Fibroblast of upper back skin (primary cell): Measurements from ENCODE around the gene AGFG2.

Experiments used
- DNase-seq: peaks from one replicate; pipeline ENCODE4 v3.0.0-alpha.2; 2013

The AGFG2 gene

DNA sequence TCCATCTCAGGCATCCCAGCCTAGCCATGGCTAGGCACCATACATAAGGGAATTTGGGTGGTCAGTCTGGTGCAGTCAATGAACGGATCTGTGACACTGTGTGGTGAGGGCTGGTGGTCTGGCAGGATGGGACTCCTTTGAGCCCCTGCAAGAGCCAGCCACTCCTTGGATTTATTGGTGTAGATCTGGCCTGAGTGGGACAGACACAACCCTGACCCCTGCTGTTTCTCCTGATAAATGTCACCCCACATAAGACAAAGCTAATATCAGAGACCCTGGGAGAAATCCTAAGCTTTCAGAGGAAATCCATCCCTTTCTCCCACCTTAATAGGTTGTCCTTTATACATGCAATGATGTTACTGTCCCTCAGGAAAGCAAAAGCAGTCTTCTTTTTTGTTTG is 49.4 kb downstream of the AGFG2 start:
- peak; percentile 22 for DNase-seq

DNA sequence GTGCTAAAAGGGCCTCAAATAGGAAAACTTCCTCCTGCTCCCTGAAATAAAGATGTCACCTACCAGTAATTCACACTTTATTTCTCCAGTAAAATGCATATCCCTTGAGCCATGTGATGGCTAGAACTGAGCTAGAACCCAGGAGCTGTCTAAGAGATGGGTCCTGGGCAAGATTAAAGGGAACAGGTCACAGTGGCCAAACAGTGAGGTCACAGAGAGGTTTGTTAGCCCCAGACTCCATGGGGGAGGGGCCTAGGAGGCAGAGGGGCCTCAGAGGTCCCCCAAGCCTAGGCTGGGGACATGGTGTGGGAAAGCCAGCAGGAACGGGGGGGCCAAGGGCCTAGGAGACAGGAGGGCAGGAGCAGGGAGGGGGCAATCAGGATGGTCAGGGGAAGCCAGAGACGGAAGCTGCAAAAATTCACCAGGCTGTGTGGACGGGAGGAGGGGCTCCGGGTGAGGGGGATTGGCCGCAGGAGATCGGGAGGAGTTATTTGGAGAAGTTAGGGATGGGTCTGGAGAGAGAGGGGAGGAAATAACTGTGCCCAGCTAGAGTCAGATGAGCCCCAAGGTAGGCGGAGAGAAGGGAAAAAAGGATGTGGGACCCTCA is 50.4 kb downstream of the AGFG2 start:
- no peak for DNase-seq

DNA sequence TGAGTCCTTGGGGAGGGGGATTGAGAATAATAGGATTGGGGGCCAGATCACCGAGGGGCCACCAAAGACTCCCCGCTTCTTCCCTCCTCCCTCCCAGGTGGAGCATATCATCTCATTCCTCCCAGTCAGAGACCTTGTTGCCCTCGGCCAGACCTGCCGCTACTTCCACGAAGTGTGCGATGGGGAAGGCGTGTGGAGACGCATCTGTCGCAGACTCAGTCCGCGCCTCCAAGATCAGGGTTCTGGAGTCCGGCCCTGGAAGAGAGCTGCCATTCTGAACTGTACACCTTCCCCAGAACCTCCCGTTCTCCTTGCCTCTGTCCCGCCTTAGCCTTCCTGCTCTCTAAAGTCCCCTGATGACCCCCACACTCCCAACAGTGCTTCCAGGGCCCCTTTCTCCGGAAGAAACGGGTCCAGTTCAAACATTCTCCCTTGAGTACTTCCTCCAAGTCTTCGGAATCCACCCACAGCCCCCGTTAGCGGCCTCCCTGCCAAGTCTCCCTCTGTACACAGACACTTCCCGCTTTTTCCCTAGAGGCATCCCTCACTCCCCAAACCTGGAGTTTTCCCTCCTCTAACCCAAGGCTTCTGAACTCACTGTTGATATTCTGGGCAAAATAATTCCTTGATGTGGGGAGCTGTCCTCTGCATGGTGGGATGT is 51.2 kb downstream of the AGFG2 start:
- DNase-seq, result no peak

DNA sequence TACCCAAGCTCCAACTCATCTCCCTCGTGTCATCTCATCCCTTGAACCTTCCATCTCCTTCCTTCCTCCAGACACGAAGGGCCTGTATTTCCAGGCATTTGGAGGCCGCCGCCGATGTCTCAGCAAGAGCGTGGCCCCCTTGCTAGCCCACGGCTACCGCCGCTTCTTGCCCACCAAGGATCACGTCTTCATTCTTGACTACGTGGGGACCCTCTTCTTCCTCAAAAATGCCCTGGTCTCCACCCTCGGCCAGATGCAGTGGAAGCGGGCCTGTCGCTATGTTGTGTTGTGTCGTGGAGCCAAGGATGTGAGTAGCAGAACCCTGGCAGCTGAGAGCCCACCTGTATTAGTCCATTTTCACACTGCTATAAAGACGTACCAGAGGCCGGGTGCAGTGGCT is 52.6 kb downstream of the AGFG2 start:
- no peak for DNase-seq

DNA sequence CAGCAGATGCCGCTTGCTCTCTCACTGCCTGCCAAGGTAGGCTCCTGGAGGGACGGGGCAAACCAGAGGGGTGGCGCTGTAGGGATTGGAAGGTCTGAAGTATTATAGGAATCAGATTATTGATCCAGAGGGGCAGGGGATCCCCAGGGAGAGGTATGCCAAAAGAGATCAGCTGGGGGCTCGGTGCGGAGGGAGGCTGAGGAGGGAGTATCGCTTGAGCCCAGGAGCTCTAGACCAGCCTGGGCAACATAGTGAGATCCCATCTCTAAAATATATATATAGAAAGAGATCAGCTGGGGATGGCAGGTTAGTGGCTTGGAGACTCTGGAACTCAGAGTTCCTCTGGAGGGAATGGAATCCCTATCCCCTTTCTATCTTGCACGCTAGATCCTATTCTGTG is 56.2 kb downstream of the AGFG2 start:
- no peak for DNase-seq

DNA sequence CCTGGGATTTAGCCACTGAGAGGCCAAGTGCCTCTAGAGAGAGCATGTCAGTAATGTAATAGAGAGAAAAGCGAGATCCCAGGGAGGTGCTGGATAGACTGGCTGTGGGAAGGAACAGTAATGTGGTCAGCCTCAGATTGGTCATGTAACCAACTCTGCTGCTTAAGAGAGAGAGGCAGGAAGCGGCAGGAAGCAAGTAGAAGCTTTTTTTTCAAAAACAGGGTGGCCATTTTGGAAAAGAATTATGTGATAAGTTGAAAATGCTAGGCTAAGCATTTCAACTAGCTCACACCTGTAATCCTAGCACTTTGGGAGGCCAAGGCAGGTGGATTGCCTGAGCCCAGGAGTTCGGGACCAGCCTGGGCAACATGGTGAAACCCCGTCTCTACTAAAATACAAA is 59.4 kb downstream of the AGFG2 start:
- DNase-seq, result no peak

DNA sequence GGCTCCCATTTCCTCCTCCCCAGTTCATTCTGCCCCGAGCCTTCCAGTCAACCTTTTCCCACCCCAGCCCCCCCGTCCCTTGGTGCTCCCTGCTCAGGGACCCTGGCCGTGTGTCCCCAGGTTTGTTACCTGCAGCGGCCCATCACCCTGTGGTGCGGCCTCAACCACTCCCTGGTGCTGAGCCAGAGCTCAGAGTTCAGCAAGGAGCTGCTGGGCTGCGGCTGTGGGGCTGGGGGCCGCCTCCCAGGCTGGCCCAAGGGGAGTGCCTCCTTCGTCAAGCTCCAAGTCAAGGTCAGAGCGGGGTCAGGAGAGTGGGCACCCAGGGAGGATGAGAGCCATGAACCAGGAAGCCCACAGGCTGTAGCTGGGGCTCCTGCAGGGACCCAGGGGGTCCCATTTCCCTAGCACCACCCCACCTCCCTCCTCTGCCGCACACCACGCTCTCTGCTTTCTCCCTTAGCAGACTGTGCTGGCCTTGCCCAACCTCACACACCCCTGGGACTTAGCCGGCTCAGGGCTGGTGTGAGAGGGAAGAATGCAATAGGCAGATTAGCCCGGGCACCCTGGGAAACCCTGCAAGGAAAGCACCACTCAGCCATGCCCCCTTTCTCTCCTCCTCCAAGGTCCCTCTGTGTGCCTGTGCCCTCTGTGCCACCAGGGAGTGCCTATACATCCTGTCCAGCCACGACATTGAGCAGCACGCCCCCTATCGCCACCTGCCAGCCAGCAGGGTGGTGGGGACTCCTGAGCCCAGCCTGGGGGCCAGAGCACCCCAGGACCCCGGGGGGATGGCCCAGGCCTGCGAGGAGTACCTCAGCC is 61.1 kb downstream of the AGFG2 start:
- DNase-seq, result no peak

DNA sequence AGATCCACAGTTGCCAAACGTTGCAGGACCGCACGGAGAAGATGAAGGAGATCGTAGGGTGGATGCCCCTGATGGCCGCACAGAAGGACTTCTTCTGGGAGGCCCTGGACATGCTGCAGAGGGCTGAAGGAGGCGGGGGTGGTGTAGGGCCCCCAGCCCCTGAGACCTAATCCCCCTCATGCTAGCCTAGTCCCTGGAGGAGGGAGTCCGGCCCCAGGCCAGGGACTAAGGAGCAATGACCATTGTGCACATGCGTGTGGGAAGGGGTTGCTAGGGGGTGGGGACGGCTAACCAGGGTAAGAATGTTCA is 61.7 kb downstream of the AGFG2 start:
- no peak for DNase-seq

DNA sequence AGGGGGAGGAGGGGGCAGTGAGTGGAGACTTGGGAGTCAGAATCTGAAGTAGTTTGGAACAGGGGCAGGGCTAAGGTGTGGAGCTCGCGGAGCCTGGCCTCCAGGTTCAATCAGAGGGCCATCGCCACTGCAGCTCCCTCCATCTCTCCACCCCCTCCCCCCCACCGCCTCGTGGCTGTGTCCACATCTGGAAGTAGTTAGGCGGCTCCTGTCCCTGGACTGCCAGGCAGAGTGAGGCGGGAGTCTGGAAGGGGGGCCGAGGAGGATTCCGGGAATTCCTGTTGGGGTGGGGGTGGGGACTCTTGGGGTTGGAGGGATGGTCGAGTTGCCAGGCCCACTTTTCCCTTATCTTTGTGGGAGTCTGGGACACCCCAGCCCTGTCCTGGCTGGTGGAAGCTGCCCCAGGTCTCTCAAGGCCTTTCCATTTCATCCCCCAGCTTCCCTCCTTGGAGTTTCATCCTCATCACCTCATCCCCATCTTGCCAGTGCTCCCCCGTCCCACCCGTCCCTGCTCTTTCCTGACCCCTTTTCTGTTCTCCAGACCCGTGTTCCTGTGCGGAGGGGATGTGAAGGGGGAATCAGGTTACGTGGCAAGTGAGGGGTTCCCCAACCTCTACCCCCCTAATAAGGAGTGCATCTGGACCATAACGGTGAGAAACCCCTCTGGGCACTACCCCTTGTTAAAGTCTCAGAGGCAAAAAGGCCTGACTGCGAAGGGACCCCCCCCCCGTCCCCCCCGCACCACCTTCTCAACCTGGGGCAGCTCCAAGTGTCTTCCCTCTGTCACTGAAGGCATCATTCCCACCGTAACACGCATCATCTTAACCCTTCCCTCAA is 64.1 kb downstream of the AGFG2 start:
- DNase-seq, result peak; percentile 97

DNA sequence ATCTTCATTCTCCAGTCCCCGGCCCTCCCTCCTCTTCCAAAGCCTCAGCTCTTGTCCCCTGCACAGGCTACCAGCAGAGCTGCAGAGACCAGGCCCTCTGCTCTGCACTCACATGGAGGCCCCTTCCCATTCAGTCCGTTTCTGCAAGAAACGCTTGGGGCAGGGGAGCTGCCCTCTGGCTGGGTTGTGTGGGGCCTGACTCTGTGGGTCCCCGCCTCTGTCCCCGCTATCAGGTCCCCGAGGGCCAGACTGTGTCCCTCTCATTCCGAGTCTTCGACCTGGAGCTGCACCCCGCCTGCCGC is 64.7 kb downstream of the AGFG2 start:
- DNase-seq, result peak; percentile 47

DNA sequence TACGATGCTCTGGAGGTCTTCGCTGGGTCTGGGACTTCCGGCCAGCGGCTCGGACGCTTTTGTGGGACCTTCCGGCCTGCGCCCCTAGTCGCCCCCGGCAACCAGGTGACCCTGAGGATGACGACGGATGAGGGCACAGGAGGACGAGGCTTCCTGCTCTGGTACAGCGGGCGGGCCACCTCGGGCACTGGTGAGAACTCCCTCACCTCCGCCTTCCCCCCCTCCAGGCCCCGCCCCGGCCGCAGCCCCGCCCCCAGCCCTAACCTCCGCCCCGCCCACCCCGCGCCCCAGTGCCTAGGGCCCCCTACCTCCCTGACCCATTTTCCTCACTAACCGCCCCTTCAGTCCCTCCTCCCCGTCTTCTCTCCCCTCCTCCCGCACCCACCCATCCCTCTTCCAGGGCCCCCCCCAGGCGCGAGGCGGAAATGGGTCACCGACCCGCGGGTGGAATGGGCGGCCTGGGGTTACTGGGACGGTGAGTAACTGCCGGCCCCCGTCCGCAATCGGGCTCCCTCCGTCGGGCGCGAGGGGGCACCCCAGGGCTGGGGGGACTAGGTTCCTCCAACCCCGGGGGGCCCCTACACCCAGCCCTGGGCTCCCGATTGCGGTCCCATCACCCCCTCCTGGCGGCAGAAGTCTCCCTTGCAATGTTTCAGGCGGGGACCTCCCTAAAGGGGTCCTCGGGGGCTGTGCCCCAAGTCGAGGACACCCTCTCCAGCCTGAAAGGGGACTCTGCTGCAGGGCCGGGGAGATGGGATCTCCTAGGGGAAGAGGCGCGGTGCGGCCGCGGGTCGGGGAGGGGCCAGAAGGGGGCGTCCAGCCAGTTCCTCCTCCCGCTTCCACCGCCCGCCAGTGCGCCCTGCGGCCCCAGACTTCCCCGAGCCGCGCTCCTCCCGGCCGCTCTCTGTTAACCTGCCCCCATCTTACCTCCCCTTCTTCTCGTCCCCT is 65.3 kb downstream of the AGFG2 start:
- DNase-seq, result peak; percentile 85

DNA sequence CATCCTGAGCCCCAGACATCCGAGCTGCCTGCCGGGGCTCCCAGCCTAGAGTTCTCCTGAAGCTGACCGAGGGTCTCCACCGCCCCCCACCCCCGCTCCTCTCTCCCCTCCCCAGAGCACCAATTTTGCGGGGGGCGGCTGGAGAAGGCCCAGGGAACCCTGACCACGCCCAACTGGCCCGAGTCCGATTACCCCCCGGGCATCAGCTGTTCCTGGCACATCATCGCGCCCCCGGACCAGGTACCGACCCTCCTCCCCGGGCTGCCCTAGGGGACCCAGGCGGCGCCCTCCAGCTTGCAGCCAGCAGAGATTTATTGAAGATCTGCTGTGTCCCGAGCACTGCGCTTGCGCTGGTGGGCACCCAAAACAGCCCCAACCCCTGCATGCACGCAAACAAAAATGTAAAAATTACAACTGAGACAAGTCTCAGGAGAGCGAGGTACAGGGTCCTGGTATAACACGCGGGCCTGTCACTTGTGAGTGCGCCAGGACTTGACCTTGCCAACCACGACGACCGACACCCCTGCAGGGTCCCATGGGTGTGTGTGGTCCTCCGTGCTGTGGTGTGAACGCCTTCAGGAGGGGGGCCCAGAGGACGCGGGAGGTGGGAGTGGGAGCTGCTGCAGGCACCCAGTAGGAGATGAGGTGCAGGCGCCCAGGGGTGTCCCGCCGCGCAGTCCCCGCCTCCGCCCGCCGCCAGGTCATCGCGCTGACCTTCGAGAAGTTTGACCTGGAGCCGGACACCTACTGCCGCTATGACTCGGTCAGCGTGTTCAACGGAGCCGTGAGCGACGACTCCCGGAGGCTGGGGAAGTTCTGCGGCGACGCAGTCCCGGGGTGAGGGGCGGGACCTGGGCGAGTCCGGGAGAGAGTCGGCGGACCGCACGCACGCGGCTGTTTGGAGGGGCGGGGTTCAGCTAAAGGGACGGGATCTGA is 66.2 kb downstream of the AGFG2 start:
- DNase-seq, result no peak

DNA sequence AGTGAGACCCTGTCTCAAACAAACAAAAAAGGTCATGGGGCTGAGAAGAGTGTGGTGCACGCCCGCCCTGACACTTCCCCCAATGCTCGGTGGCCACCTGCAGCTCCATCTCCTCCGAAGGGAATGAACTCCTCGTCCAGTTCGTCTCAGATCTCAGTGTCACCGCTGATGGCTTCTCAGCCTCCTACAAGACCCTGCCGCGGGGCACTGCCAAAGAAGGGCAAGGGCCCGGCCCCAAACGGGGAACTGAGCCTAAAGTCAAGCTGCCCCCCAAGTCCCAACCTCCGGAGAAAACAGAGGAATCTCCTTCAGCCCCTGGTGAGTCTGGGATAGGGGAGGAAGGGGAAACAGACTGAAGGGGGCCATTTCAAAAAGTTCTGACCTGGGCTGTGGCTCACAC is 67.3 kb downstream of the AGFG2 start:
- no peak for DNase-seq

DNA sequence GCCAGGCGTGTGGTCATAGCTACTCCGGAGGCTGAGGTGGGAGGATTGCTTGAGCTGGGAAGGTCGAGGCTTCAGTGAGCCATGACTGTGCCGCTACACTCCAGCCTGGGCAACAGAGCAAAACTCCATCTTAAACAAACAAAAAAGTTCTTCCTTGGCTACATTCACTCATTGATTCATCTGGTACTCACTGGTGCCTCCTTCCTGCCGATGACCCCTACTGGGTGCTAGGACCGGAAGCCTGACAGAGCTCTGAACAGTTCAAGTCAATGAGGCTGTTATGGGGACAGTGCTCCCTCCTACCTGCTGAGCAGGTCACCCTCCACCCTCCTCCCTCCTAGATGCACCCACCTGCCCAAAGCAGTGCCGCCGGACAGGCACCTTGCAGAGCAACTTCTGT is 68.1 kb downstream of the AGFG2 start:
- DNase-seq, result no peak

DNA sequence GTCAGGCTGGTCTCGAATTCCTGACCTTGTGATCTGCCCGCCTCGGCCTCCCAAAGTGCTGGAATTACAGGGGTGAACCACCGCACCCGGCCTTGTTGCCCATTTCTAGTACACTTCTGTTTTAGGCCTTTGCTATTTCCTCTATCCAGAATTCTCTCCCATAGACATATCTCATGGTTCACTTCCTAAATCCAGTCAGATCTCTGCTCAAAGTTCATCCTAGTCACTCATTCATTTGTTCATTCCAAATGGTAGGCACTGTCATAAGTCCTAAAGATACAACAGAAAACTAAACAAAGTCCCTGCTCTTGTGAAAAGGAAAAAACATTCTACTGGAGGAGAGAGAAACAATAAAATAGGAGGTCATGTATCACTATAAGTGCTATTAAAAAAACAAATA is 71.0 kb downstream of the AGFG2 start:
- DNase-seq, result no peak

DNA sequence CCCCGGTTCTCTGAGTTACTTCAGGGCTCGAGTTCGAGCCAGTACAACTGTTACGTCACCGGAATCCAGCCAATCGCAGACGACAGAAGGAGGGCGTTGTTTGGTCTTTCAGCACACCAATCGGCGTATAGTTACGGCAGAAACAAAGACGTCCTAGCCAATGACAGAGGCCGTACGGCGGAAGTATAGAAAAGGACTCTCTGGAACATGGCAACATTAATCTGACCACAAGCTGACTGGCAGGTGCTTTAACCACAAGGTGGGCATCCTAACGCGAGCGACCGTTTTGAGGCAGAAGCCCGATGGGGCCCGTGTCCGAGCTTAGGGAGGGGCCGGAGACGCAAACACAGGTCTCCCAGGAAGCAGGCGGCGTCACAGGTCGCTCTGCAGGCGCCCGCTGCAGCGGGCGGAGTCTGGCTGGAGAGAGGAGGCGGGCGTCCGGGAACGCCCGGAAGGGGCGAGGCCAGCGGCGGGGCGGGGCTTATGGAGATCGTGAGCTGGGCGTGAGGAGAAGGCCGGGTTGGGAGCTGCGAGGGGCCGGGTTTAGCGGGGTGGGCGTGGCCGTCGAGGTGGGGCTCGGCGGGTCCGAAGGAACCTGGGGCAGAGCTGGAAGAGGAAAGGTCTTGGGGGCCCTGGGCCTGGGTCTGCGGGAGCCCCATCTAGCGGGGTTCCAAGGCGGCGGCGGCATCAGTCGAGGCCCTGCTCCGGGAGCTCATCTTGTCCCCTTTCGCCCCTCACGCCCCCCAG is 73.2 kb downstream of the AGFG2 start, which contains the start of gene MOSPD3:
Gene MOSPD3, plus strand, starts transcription at position 558 of the 747 bp plus-strand sequence. CDS start 252 bp downstream, outside the sequence.
- peak; percentile 99 for DNase-seq

DNA sequence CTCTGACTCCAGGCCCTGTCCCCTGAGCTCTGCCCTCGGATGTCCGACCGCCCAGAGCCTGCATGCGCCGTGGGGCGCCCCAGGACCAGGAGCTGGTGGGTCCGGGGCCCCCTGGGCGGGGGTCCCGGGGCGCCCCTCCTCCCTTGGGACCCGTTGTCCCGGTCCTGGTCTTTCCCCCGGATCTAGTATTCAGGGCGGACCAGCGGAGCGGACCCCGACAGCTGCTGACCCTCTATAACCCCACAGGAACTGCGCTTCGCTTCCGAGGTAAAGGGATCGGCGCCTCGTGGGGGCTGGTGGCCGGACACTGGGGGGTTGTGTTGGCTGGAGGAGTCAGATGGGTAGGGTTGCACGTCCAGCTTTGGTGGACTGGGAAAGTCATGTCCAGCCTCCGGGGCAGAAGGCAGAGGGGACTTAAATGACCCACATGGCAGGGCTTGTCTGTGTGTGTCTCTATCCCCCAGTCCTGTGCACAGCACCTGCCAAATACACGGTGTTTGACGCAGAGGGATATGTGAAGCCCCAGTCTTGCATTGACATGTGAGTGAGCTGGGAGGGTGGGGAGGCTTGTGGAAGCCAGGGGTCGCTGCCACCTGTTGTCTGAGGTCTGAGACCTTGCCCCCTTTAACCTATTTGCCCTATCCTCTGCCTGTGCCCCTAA is 73.9 kb downstream of the AGFG2 start:
- DNase-seq, result no peak

DNA sequence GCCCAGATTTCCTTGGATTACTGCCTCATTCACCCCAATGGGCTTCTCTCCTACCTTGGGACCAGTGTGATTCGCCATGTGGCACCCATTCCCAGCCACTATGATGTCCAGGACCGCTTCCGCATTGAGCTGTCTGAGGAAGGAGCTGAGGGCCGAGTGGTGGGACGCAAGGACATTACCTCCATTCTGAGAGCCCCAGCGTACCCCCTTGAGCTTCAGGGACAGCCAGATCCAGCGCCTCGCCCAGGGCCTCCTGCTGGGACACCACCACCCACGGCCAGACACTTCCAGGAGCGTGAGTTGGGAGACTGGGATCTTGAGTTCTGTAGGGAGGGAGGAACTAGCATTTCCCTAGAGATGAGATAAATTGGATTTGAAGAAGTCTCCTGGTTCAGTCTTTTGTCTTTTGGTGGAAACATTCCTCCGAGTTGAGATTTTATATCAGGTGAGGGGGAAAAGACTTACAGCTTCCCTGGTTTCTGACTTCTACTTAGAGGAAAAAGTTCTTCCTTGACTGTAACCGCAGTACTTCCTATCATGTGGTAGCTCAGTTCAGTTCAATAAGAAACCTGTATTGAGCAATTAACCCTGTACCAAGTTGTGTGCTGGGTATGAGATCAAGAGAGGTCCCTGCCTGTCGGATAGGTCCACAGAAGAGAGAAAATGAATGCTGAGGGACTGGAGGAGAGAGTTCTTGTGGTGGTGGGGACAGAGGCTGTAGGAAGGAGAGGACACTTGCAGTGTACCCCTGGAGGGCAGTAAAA is 74.6 kb downstream of the AGFG2 start:
- no peak for DNase-seq

DNA sequence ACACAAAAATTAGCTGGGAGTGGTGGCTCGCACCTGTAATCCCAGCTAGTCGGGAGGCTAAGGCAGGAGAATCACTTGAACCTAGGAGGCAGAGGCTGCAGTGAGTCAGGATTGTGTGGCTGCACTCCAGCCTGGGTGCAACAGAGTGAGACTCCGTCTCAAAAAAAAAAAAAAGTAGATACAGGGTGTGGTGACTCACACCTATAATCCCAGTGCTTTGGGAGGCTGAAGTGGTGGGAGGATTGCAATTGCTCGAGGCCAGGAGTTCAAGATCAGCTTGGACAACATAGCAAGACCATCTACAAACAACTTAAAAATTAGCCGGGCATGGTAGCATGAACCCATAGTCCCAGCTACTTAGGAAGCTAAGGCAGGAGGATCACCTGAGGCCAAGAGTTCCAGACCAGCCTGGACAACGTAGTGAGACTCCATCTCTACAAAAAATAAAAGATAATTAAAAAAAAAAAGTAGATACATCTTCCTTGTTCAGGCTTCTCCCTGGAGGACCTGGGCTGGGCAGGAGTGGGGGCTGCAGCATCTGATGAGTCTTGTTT is 75.4 kb downstream of the AGFG2 start:
- no peak for DNase-seq
